Subcutaneous abdominal adipose tissue (tissue), 5 donors: ENCODE measurements around the gene DAAM1.

Source experiments
- H3K27ac ChIP-seq: one replicate; pipeline ENCODE4 v1.7.0; 2013; ENCODE audit warnings: low read depth, mild to moderate bottlenecking, inconsistent platforms, low read length, moderate library complexity
- H3K27me3 ChIP-seq, 5 donors: one replicate each; pipeline ENCODE4 v1.7.0; 2013; ENCODE audit warnings: low read length in 5 of 5, inconsistent platforms in 1 of 5; ENCODE audit not compliant: control insufficient read depth in 5 of 5, insufficient read depth in 4 of 5
- H3K36me3 ChIP-seq, 5 donors: one replicate each; pipeline ENCODE4 v1.7.0; 2013; ENCODE audit warnings: low read length in 5 of 5; ENCODE audit not compliant: control insufficient read depth in 5 of 5, insufficient read depth in 5 of 5
- H3K4me1 ChIP-seq, 5 donors: one replicate each; pipeline ENCODE4 v1.7.0; 2013; ENCODE audit warnings: low read length in 5 of 5, mild to moderate bottlenecking in 3 of 5, moderate library complexity in 1 of 5; ENCODE audit not compliant: control insufficient read depth in 5 of 5, insufficient read depth in 5 of 5
- H3K4me3 ChIP-seq, 5 donors: one replicate each; pipeline ENCODE4 v1.7.0; 2013; ENCODE audit warnings: low read length in 5 of 5, low read depth in 1 of 5
- H3K9ac ChIP-seq, 5 donors: one replicate each; pipeline ENCODE4 v1.7.0; 2013; ENCODE audit warnings: low read length in 5 of 5, mild to moderate bottlenecking in 4 of 5, moderate library complexity in 3 of 5
- H3K9me3 ChIP-seq, 5 donors: one replicate each; pipeline ENCODE4 v1.7.0; 2013; ENCODE audit warnings: low read length in 5 of 5; ENCODE audit not compliant: control insufficient read depth in 5 of 5
- donor health status: healthy.
- donor health status: healthy.
- donor health status: healthy.
- donor health status: healthy.
- donor health status: healthy.

DAAM1 gene

DNA sequence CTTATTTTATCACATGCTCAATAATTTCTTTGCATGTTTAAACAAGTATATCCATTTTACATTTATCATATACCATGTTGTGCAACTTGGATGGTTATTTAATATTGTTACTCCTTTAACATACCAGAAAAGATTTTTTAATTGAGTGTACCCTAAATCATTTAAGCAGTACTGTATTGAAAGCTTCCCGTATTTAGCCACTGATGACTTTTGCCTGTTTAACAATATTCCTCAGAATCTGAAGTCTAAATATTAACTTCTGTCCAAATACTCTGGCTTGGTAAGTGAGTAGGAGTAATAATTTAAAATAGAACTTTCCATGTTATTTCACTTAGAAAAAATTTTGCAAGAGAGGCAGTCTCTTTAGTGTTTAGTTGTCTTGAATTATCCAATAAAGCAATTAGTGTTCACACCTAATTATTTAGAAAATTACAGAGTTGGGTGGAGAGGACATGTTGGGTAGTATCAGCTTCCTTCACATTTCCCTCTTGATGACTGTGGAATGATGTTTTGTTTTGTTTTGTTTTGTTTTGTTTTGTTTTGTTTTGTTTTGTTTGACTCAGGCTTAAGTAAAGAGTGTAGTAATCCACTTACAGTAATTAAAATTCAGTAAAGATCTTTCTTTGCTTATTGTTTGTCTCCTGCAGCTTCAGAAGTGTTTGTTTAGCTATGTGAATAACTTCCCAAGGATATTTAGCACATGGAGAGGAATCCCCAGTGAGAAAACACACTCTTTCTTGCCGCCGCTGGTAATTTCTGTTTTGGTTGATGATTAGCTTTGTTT is 59.5 kb downstream of the DAAM1 start:
- no peak overlapping the region for H3K9ac ChIP-seq
- peaks cover 0 to 15% (median 5%) of the 10 kb centered on the region in 5 donors for H3K4me1 ChIP-seq

DNA sequence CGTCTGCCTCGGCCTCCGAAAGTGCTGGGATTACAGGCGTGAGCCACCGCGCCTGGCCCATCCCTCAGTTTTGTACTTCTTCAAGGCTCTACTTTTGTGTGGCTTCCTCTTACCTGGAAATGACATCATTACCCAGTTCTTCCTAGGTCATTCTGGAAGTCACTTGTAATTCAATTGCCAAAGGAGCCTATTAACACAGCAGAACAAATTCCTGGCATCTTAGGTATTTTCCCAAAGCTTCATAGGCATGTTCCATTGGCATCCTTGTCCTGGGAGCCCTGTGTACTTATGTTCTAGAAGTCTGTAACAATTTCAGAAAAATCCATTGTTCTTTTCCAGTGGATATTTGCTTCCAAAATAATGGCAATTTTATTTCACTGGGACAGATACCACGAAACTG is 60.6 kb downstream of the DAAM1 start:
- H3K4me1 ChIP-seq = peaks cover 0 to 25% (median 15%) of the 10 kb centered on the region in 5 donors
- no peaks in the 10 kb centered on the region for H3K36me3 ChIP-seq

More for the DNA sequence above, 59.5 kb downstream of the DAAM1 start:
- no peaks in the 10 kb centered on the region for H3K9me3 ChIP-seq
- no peak overlapping the region for H3K4me3 ChIP-seq
- no peaks in the 10 kb centered on the region for H3K27me3 ChIP-seq
- peak overlapping the region; percentile 26 for H3K27ac ChIP-seq
- H3K36me3 ChIP-seq = no peaks in the 10 kb centered on the region

DNA sequence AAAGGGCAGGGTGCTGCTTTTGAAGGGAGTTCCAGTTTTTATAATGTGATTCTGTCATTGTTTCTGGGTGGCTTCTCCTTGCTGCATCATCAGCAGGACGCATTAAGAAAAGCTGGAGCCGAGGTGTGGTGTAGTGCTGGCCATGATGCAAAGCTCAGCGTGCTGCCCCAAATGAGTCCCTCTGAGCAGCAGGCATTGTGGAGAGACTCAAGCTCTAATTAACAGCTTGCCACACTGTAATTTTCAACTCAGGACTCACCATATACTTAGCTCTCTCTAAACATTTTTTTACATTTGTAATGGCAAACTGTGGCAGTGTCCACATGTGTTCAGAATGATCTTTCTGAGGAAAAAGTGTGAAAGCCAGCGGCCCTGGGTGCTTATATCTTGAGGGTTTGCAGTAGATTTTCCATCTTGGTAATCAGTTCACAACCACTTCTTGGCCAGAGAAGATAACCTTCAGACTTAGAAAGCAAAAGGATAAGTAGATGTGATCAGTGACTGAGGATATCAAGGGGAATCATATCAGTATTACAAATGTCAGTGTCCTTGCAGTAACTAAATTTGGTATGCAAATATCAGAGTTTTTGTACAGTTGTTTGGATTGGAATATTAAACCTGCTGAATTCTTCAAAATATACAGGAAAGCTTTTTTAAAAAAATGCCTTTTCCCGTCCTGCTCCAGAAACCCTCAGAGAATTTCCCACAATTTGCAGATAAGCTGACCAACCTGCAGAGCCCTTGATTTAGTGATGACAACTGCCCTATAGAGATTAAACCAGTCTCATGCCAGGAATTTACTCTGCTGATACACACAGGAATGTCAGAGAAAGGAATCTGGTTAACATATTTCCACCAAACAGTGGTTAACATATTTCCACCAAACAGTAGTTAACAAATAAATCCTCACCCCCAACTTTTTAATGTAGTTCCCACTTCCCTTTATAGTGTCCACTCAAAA is 63.6 kb downstream of the DAAM1 start:
- H3K9ac ChIP-seq = no peak overlapping the region
- H3K27ac ChIP-seq = peak overlapping the region; percentile 92
- peaks cover 5 to 51% (median 32%) of the 10 kb centered on the region in 5 donors for H3K4me1 ChIP-seq
- no peaks in the 10 kb centered on the region for H3K36me3 ChIP-seq
- H3K4me3 ChIP-seq = no peak overlapping the region
- H3K27me3 ChIP-seq = no peaks in the 10 kb centered on the region
- H3K9me3 ChIP-seq = no peaks in the 10 kb centered on the region

More for the DNA sequence above, 60.6 kb downstream of the DAAM1 start:
- H3K4me3 ChIP-seq = no peak overlapping the region
- no peak overlapping the region for H3K27ac ChIP-seq
- no peaks in the 10 kb centered on the region for H3K9me3 ChIP-seq
- H3K9ac ChIP-seq = no peak overlapping the region
- H3K27me3 ChIP-seq = no peaks in the 10 kb centered on the region

DNA sequence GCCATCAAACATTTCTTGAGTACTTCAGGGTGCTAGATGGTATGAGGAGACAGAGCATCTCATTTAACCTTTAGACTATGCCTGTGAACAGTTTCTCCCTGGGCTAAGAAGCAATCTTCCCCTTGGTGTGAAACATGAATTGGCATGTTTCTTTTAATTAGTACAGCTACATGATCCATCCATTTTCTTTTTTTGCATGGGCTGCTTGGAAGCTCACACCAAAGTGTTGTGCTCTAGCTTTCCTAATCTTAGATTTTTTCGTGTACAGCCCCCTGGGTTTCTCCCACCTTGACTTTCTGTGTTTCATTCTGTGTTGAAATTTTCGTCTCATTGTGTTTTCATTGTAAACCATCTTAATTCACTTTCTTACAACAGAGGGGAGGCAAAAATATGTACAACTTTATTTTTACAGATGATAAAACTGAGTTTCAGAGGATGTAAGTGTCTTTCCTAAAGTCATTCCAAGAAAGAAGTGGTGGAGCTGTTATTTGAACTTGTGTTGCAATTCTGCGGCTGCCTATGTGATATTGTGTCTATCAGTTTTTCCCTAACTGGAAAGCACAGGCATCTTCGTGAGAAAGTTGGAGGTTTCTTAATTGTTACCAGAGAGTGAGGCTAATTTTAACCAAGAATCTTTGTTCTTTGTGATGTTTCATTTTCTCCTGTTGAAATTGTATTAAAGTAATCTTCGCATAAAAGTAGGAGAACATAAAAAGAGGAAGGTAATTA is 64.5 kb downstream of the DAAM1 start:
- Histone ChIP-seq H3K4me3 (no peak overlapping the region), H3K9ac (no peak overlapping the region), H3K27me3 (no peaks in the 10 kb centered on the region), H3K36me3 (peaks cover 0 to 3% (median 0%) of the 10 kb centered on the region in 5 donors), H3K4me1 (peaks cover 5 to 49% (median 32%) of the 10 kb centered on the region in 5 donors), H3K9me3 (no peaks in the 10 kb centered on the region), H3K27ac (peak overlapping the region; percentile 92)

DNA sequence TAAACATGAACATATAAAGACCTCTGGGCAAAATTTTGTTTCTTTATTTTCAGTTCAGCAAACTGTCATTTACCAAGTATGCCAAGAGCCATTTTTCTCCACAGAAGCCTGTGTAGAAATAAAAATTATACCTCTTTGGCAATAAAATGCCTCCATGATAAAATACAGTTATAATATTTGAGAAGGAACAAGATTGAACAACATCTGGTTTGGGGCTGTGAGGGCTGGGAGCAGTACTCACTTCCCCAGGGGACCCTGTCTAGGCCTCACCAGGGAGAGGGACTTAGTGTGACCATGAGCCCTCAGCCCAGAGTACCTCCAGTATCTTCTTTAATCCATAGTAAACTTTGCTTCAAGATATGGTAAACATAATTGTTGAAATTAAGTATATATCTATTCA is 65.1 kb downstream of the DAAM1 start:
- Histone ChIP-seq H3K36me3 (peaks cover 0 to 3% (median 0%) of the 10 kb centered on the region in 5 donors), H3K27me3 (no peaks in the 10 kb centered on the region), H3K27ac (peak overlapping the region; percentile 92), H3K4me3 (no peak overlapping the region), H3K4me1 (peaks cover 5 to 43% (median 30%) of the 10 kb centered on the region in 5 donors), H3K9me3 (no peaks in the 10 kb centered on the region), H3K9ac (no peak overlapping the region)

DNA sequence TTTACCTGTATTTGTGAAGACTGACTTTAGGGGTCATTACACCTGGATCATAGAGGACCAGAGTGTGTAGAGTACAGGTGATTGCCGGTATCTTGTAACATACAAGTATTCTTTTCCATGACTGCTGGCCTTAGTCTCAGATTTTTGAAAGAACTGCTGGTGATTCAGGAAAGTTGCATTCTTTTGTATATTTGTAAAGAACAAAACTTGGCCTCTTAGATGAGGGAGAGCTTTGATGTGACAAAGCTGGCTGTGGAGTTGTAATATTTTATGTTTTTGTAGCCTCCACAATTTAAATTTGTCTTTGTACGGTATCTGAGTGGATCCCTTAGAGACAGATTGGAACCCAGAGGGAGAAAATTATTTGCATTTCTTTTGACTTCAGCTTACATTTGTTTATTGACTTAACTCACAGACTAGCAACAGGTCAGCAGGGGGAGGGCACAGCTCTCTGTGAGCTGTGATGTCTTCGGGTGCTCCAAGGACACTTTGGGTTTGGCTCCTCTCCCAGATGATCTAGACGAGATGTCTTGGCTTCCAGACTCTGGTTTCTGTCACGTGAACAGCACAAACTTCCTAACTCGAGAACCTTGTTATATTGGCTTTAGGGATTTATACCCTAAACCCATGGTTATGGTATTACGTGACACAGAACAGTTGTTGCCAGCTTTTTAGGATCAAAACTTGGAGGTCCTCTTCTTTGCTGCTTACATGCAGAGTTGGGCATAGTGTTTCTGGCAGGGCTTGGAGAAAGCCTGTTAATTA is 65.9 kb downstream of the DAAM1 start:
- Histone ChIP-seq H3K9ac (peak overlapping the region in 2 of 5 donors; percentile 18 to 56), H3K36me3 (peaks cover 0 to 3% (median 0%) of the 10 kb centered on the region in 5 donors), H3K4me3 (peak overlapping the region in 4 of 5 donors; percentile 2 to 54 (median 25)), H3K27me3 (no peaks in the 10 kb centered on the region), H3K4me1 (peaks cover 5 to 43% (median 32%) of the 10 kb centered on the region in 5 donors), H3K27ac (peak overlapping the region; percentile 92), H3K9me3 (no peaks in the 10 kb centered on the region)

DNA sequence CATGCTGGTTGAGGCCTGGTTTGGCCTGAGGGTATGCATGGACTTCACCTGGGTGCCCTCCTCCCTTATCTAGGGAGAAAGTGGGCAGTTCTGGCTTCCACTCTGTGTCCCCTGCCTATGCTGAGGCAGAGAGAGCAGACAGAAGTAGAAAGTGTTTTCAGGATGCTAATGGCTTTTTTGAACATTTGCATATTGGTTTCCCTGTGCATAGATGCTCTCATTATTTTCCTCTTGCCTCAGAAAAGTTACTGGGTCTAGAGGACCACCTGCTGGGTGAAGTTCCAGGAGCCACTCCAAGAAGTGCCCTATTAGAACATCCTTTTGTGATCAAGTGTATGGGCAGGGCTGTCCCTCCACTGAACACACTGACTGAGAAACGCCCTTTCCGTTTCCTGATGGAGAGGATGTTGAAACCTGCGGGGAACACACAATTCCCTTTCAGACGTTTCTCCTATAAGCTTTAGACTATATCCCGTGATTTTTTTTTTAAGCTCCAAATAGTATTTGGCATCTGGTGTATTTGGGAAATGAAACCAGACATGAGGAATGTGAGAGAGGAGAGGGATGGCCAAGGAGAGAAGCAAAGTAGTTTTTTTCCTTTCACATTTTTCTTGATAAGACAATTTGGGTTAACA is 66.6 kb downstream of the DAAM1 start:
- Histone ChIP-seq H3K9ac (peak overlapping the region in 2 of 5 donors; percentile 18 to 56), H3K27ac (peak overlapping the region; percentile 92), H3K36me3 (peaks cover 0 to 3% (median 0%) of the 10 kb centered on the region in 5 donors), H3K9me3 (no peaks in the 10 kb centered on the region), H3K27me3 (no peaks in the 10 kb centered on the region), H3K4me3 (peak overlapping the region in 4 of 5 donors; percentile 2 to 54 (median 25)), H3K4me1 (peaks cover 5 to 43% (median 33%) of the 10 kb centered on the region in 5 donors)

DNA sequence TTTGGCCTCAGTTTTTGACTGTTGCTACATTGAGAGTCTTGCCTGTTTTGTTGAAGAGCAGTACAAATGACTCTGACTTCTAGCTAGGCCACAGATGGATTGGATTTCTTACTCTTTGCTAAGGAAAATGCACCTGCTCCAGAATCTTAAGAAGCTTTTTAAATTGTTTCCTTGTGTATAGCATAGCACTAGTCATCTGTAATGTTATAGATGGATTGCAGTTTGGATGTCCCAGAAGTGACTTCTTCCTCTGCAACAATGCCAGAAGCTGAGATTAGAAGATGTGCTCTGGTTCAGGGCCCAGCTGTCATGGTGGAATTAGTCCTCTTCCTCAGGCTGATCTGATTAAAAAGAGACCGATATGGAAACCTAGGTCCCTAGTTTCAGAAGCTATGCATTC is 67.9 kb downstream of the DAAM1 start:
- Histone ChIP-seq H3K4me1 (peaks cover 5 to 43% (median 33%) of the 10 kb centered on the region in 5 donors), H3K36me3 (peaks cover 0 to 3% (median 0%) of the 10 kb centered on the region in 5 donors), H3K9me3 (no peaks in the 10 kb centered on the region), H3K9ac (no peak overlapping the region), H3K27ac (peak overlapping the region; percentile 92), H3K4me3 (no peak overlapping the region), H3K27me3 (no peaks in the 10 kb centered on the region)
